ENCODE data around the gene TMPRSS11D. TPM values are rescaled to one million over a fixed set of nuclear protein-coding genes. Genes with fewer than 3 reads are reported as not detected.

TMPRSS11D gene
- total and polyA plus RNA-seq, 2 of the 4 experiments (the other 2 are of a cell fraction) = not detected

DNA sequence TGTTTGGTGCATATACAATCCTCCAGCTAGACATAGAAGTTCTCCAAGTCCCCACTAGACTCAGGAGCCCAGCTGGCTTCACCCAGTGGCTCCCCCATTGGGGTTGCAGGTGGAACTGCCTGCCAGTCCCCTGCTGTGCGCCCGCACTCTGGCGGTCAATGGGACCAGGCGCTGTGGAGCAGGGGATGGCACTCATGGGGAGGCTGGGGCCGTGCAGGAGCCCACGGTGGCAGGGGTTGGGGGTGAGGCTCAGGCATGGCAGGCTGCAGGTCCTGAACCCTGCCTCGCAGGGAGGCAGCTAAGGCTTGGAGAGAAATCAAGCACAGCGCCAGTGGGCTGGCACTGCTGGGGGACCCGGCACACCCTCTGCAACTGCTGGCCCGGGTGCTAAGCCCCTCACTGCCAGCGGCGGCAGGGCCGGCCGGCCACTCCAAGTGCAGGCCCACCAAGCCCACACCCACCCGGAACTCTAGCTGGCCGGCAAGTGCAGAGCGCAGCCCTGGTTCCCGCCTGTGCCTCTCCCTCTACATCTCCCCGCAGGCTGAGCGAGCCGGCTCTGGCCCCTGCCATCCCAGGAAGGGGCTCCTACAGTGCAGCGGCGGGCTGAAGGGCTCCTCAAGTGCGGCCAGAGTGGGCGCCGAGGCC is 12.7 kb upstream of the TMPRSS11D start:
- no peak overlapping the region for H3K4me2 ChIP-seq (ENCODE audit: low read depth, low read length)
- no TSS peak for BruUV-seq (replicated peaks)
- no peak overlapping the region for H2BK15ac ChIP-seq (ENCODE audit: low read depth, low read length)
- 97% methylated on average over 5 of the region's 26 CpGs; no CpG with 5 or more reads in 1 of the 2 experiments for WGBS, 2 experiments (ENCODE audit: extremely low coverage in 2 of 2, insufficient read length in 1 of 2)
- no peaks in the 10 kb centered on the region for H3K27me3 ChIP-seq (ENCODE audit: control insufficient read depth, insufficient read depth, low read length)
- H2AK5ac ChIP-seq (ENCODE audit: low read depth, low read length) = no peak overlapping the region
- POLR2A ChIA-PET (ENCODE audit: unreplicated experiment) = no interaction called here
- peaks cover 2% of the 10 kb centered on the region; the same call in 1 of the 2 replicates for H3K4me1 ChIP-seq (ENCODE audit: control insufficient read depth, insufficient read depth, low read length)
- no peaks in the 10 kb centered on the region for H3K9me3 ChIP-seq (ENCODE audit: control insufficient read depth, insufficient read depth, low read length)
- DNase-seq (no peak), ATAC-seq (ENCODE audit: low read depth) (no peak)
- no peak overlapping the region for H2BK20ac ChIP-seq (ENCODE audit: low read depth, low read length)
- no peak for TF ChIP-seq CHD1 (IDR thresholded peaks at IDR 0.05; ENCODE audit: low read depth, low read length)
- no peak for TF ChIP-seq FOS (IDR thresholded peaks at IDR 0.05; ENCODE audit: low read depth, low read length)
- TF ChIP-seq MAZ (IDR thresholded peaks at IDR 0.05; ENCODE audit: borderline replicate concordance, low read depth, low read length) = no peak
- no peak for TF ChIP-seq POLR2A (IDR thresholded peaks at IDR 0.05; ENCODE audit: low read depth, low read length)
- TF ChIP-seq, protein P1, sequence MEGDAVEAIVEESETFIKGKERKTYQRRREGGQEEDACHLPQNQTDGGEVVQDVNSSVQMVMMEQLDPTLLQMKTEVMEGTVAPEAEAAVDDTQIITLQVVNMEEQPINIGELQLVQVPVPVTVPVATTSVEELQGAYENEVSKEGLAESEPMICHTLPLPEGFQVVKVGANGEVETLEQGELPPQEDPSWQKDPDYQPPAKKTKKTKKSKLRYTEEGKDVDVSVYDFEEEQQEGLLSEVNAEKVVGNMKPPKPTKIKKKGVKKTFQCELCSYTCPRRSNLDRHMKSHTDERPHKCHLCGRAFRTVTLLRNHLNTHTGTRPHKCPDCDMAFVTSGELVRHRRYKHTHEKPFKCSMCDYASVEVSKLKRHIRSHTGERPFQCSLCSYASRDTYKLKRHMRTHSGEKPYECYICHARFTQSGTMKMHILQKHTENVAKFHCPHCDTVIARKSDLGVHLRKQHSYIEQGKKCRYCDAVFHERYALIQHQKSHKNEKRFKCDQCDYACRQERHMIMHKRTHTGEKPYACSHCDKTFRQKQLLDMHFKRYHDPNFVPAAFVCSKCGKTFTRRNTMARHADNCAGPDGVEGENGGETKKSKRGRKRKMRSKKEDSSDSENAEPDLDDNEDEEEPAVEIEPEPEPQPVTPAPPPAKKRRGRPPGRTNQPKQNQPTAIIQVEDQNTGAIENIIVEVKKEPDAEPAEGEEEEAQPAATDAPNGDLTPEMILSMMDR (conservative IDR thresholded peaks at IDR 0.05; ENCODE audit: low read depth, low read length) = no peak
- no peak for TF ChIP-seq SMC3 (IDR thresholded peaks at IDR 0.05; ENCODE audit: low read depth, low read length)
- intact Hi-C loops (cut with micrococcal nuclease) = no loop called here
- H4K20me1 ChIP-seq (ENCODE audit: insufficient read depth, low read length) = no peaks in the 10 kb centered on the region
- H3K4ac ChIP-seq (ENCODE audit: low read depth, low read length) = no peak overlapping the region
- H2AFZ ChIP-seq (replicated peaks; ENCODE audit: low read length, poor library complexity) = no peak overlapping the region
- H2BK120ac ChIP-seq (ENCODE audit: low read depth, low read length) = no peak overlapping the region
- H3K79me1 ChIP-seq (ENCODE audit: low read depth in 1 of 2, low read length in 2 of 2) = no peaks in the 10 kb centered on the region
- dilution Hi-C loops (cut with HindIII; ENCODE audit: low sequenced_read_pairs, unreplicated experiment) = no loop called here
- no peak overlapping the region for H3K4me3 ChIP-seq (ENCODE audit: insufficient read depth, low read depth, low read length)
- in situ Hi-C loops (cut with MboI; ENCODE audit: low sequenced_read_pairs) = no loop called here
- H2BK5ac ChIP-seq (ENCODE audit: low read depth, low read length, poor library complexity, severe bottlenecking) = no peak overlapping the region
- no peak overlapping the region for H3K18ac ChIP-seq (ENCODE audit: low read depth, low read length)
- H3K9me1 ChIP-seq (ENCODE audit: insufficient read depth, low read length) = no peaks in the 10 kb centered on the region
- H4K8ac ChIP-seq (ENCODE audit: low read depth in 2 of 2, low read length in 2 of 2) = no peak overlapping the region
- no peaks in the 10 kb centered on the region for H3K36me3 ChIP-seq (ENCODE audit: control insufficient read depth, insufficient read depth, low read length)
- H3K14ac ChIP-seq (replicated peaks; ENCODE audit: low read depth, low read length) = no peak overlapping the region
- no peak overlapping the region for H3K9ac ChIP-seq (ENCODE audit: low read depth, low read length)
- CTCF ChIA-PET = no interaction called here
- no peak overlapping the region for H3K56ac ChIP-seq (ENCODE audit: extremely low read depth, insufficient read depth, low read length)
- H4K5ac ChIP-seq (ENCODE audit: low read depth, low read length) = no peak overlapping the region
- H3K27ac ChIP-seq (ENCODE audit: insufficient read depth, low read length) = no peak overlapping the region
- no peak overlapping the region for H3K23ac ChIP-seq (ENCODE audit: low read depth, low read length)
- no peak overlapping the region for H4K91ac ChIP-seq (ENCODE audit: insufficient read depth, low read depth, low read length)
- no peak overlapping the region for H2AK9ac ChIP-seq (replicated peaks; ENCODE audit: low read depth, low read length, poor library complexity)
